ENCODE results near the gene SDK1.

DNA sequence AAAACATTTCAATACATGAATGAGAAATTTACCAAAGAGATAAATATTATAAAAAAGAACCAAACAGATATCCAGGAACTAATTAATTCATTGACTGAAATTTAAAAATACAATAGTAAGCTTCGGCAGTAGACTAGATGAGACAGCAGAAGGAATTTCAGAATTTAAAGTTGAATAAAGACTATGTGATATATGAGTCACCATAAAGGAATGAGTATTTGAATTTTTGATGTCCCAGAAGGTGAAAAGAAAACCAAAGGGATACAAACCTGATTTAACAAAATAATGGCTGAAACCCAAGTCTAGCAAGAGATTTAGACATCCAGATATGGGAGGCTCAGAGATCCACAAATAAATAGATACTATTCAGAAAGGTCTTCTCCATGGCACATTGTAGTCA lies 757.1 kb downstream of the SDK1 start:
- TF ChIP-seq CTCF (IDR thresholded peaks at IDR 0.05 in 2 of 3, conservative IDR thresholded peaks at IDR 0.05 in 1 of 3; ENCODE audit: control insufficient read depth in 2 of 3, extremely low read depth in 1 of 3, insufficient read depth in 1 of 3, low read depth in 3 of 3, low read length in 3 of 3) (no peak), NFIC (IDR thresholded peaks at IDR 0.05; ENCODE audit: low read depth, low read length) (no peak), CBX3 (IDR thresholded peaks at IDR 0.05; ENCODE audit: borderline replicate concordance, low read depth) (no peak), CHD1 (IDR thresholded peaks at IDR 0.05; ENCODE audit: low read depth, low read length) (no peak), POLR2A (IDR thresholded peaks at IDR 0.05; ENCODE audit: low read depth, low read length) (no peak), SP1 (IDR thresholded peaks at IDR 0.05; ENCODE audit: low read depth, low read length) (no peak), EP300 (IDR thresholded peaks at IDR 0.05; ENCODE audit: borderline replicate concordance in 1 of 2, control insufficient read depth in 1 of 2, low read depth in 2 of 2, low read length in 2 of 2) (no peak), YY1 (IDR thresholded peaks at IDR 0.05; ENCODE audit: low read depth, low read length) (no peak), JUND (IDR thresholded peaks at IDR 0.05; ENCODE audit: low read depth, low read length) (no peak)

Measured in GM12878 (cell line).